Lower lobe of right lung (tissue), 2 donors: ENCODE measurements around the gene YIPF1. TPM values are rescaled to one million over a fixed set of nuclear protein-coding genes. Genes with fewer than 3 reads are reported as not detected.
"Not testable (repeated sequence)": the region's sequence is repeated elsewhere in the genome, so short reads cannot be mapped to it uniquely, and the experiment has no call there.

Experiments
- ATAC-seq, 2 donors: fragments of 200-7000 bp; cut with Tn5 transposase; one replicate each; pipeline ENCODE4 v1.9.1; 2020 to 2022; ENCODE audit warnings: mild to moderate bottlenecking in 2 of 2, moderate library complexity in 2 of 2
- DNase-seq: peaks from one replicate; pipeline ENCODE4 v3.0.0-alpha.2; 2020
- H3K27ac ChIP-seq: fragments of 200-600 bp; one replicate; pipeline ENCODE4 v1.8.0; 2022
- H3K27me3 ChIP-seq: fragments of 200-600 bp; one replicate; pipeline ENCODE4 v1.8.0; 2022; ENCODE audit warnings: low read depth
- H3K36me3 ChIP-seq: fragments of 200-600 bp; one replicate; pipeline ENCODE4 v1.8.0; 2022; ENCODE audit warnings: mild to moderate bottlenecking
- H3K4me1 ChIP-seq: fragments of 200-600 bp; one replicate; pipeline ENCODE4 v1.8.0; 2022
- H3K4me3 ChIP-seq: fragments of 200-600 bp; one replicate; pipeline ENCODE4 v1.8.0; 2022; ENCODE audit warnings: mild to moderate bottlenecking
- H3K9me3 ChIP-seq: fragments of 200-600 bp; one replicate; pipeline ENCODE4 v1.8.0; 2022
- CTCF ChIP-seq: fragments of 200-600 bp; IDR thresholded peaks from one replicate; pipeline ENCODE4 v1.8.0; 2022; ENCODE audit warnings: antibody characterized with exemption, mild to moderate bottlenecking
- intact Hi-C: fragments of 100-400 bp; cut with DNase I; formaldehyde crosslinking; loops from one replicate; pipeline ENCODE4 v1.11.0; 2022
- total RNA-seq: library from RNA; stranded (reverse); fragmentation: NEBNext Ultra II Directional; extraction: Animal tissue kit (Norgen Biotek cat#: 25700); gene quantifications from one replicate; pipeline ENCODE4 v1.2.1, GENCODE V29; 2021
- donor health status: DM: no; HTN: yes; CAD: no; lungs with severe emphysema.

Gene YIPF1
- total RNA-seq, 1 donor from 2014 or later = 24.5 TPM

GRCh38 chr1:53826367-53826766, 63.2 kb downstream of the YIPF1 start:
- Histone ChIP-seq H3K4me3 (no peak overlapping the region), H3K27me3 (no peaks in the 10 kb centered on the region), H3K9me3 (no peaks in the 10 kb centered on the region), H3K4me1 (no peaks in the 10 kb centered on the region), H3K36me3 (peaks cover 35% of the 10 kb centered on the region), H3K27ac (no peak overlapping the region)
- intact Hi-C loops = no loop called here
- TF ChIP-seq CTCF = no peak
- ATAC-seq = no peak
- no peak for DNase-seq

- no peaks in the 10 kb centered on the region for H3K4me1 ChIP-seq
- TF ChIP-seq CTCF = no peak
Observed at GRCh38 chr1:53825306-53825705, 64.3 kb downstream of the YIPF1 start.

GRCh38 chr1:53822931-53823330, 66.7 kb downstream of the YIPF1 start:
- intact Hi-C loops = no loop called here
- no peak for TF ChIP-seq CTCF
- Histone ChIP-seq H3K4me3 (no peak overlapping the region), H3K9me3 (no peaks in the 10 kb centered on the region), H3K27ac (no peak overlapping the region), H3K27me3 (no peaks in the 10 kb centered on the region), H3K4me1 (no peaks in the 10 kb centered on the region), H3K36me3 (peaks cover 44% of the 10 kb centered on the region)
- ATAC-seq (no peak), DNase-seq (no peak)

More at GRCh38 chr1:53825306-53825705, 64.3 kb downstream of the YIPF1 start:
- no peak overlapping the region for H3K4me3 ChIP-seq
- intact Hi-C loops = no loop called here
- ATAC-seq (no peak), DNase-seq (no peak)
- peaks cover 35% of the 10 kb centered on the region for H3K36me3 ChIP-seq
- no peaks in the 10 kb centered on the region for H3K27me3 ChIP-seq
- no peaks in the 10 kb centered on the region for H3K9me3 ChIP-seq
- no peak overlapping the region for H3K27ac ChIP-seq

DNA sequence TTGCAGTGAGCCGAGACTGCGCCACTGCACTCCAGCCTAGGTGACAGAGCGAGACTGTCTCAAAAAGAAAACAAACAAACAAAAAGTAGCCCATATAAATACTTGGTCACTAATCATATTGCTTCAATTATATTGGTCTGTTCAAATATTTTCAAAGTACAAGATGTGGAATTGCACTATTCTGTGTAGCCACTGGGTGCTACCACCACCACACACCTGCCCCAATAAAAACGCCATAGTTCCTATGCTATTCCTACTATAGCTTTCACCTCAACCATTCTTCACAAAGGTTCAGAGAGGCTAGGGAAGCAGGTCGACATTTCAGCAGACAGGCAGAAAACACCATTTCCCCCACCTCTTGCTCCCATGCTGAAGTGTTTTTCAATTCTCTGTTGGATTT, 68.2 kb downstream of the YIPF1 start:
- ATAC-seq = no peak
- no peak for DNase-seq
- intact Hi-C loops = no loop called here
- no peaks in the 10 kb centered on the region for H3K27me3 ChIP-seq
- peaks cover 52% of the 10 kb centered on the region for H3K36me3 ChIP-seq
- no peak for TF ChIP-seq CTCF
- no peak overlapping the region for H3K27ac ChIP-seq
- H3K4me3 ChIP-seq = no peak overlapping the region
- no peaks in the 10 kb centered on the region for H3K4me1 ChIP-seq
- H3K9me3 ChIP-seq = no peaks in the 10 kb centered on the region

DNA sequence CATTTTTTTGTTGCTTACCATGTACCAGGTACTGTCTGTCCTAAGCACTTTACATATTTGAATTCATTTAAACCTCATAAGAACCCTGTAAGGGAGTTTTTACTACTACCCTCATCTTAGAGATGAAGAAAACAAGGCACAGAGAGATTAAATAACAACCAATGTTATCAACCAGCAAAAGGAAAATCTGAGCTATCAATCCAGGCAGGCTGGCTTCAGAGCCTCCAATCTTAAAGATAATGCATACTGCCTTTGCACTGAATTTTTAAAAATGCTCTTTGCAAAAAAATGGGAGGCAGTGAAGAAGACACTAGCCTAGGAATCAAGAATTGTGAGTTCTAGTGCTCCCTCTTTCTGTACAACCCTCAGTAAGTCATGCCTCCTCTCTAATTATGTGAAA, 70.2 kb downstream of the YIPF1 start:
- no peak for ATAC-seq
- Histone ChIP-seq H3K4me1 (no peaks in the 10 kb centered on the region), H3K4me3 (no peak overlapping the region), H3K36me3 (peaks cover 34% of the 10 kb centered on the region), H3K27ac (no peak overlapping the region), H3K9me3 (no peaks in the 10 kb centered on the region), H3K27me3 (no peaks in the 10 kb centered on the region)
- no peak for DNase-seq
- no peak for TF ChIP-seq CTCF
- intact Hi-C loops = no loop called here

DNA sequence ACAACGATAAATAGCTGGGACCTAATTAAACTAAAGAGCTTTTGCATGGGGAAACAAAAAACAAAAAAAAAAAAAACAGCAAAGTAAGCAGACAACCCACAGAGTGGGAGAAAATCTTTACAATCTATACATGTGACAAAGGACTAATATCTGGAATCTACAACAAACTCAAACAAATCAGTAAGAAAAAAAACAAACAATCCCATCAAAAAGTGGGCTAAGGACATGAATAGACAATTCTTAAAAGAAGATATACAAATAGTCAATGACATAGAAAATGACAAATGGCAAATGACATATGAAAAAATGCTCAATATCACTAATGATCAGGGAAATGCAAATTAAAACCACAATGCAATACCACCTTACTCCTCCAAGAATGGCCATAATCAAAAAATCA, 73.0 kb downstream of the YIPF1 start:
- H3K27ac ChIP-seq, H3K27me3 ChIP-seq, intact Hi-C loops, ATAC-seq, H3K9me3 ChIP-seq, H3K4me3 ChIP-seq, DNase-seq, H3K4me1 ChIP-seq: not testable (repeated sequence)
- peaks cover 22% of the 10 kb centered on the region for H3K36me3 ChIP-seq

GRCh38 chr1:53815484-53815883, 74.1 kb downstream of the YIPF1 start:
- DNase-seq, H3K4me1 ChIP-seq, H3K27ac ChIP-seq, intact Hi-C loops, H3K4me3 ChIP-seq, ATAC-seq, H3K27me3 ChIP-seq, H3K9me3 ChIP-seq: not testable (repeated sequence)
- peaks cover 27% of the 10 kb centered on the region for H3K36me3 ChIP-seq
